ENCODE measurements around the gene SLC48A1. TPM values are rescaled to one million over a fixed set of nuclear protein-coding genes. Genes with fewer than 3 reads are reported as not detected.

Gene SLC48A1
- total RNA-seq, 1 experiment from 2014 or later, result 37.5 TPM

- Histone ChIP-seq H3K27me3 (replicated peaks; ENCODE audit: control insufficient read depth, insufficient read depth, low read length) (no peaks in the 10 kb centered on the region), H3K4me1 (no peaks in the 10 kb centered on the region), H3K9me3 (no peaks in the 10 kb centered on the region), H3K36me3 (ENCODE audit: control insufficient read depth, insufficient read depth, low read length) (peaks cover 5% of the 10 kb centered on the region), H3K4me3 (ENCODE audit: low read depth, low read length) (no peak overlapping the region)
- no peak for DNase-seq
- Mint-ChIP-seq H3K27me3 (ENCODE audit: insufficient read depth, unreplicated experiment) (no peaks in the 10 kb centered on the region), H3K4me1 (ENCODE audit: low read depth, unreplicated experiment) (no peaks in the 10 kb centered on the region), H3K36me3 (ENCODE audit: insufficient read depth, unreplicated experiment) (peaks cover 68% of the 10 kb centered on the region), H3K9me3 (ENCODE audit: unreplicated experiment) (no peaks in the 10 kb centered on the region), H3K27ac (ENCODE audit: unreplicated experiment) (peak overlapping the region; percentile 43), H3K4me3 (ENCODE audit: unreplicated experiment) (no peak overlapping the region)
- intact Hi-C loops (cut with micrococcal nuclease; ENCODE audit: unreplicated experiment), result no loop called here
- POLR2A ChIA-PET, result no interaction called here
- TF ChIP-seq CTCF (IDR thresholded peaks at IDR 0.05; ENCODE audit: insufficient read depth in 1 of 2, low read depth in 1 of 2, low read length in 1 of 2, severe bottlenecking in 1 of 2, unreplicated experiment in 1 of 2), result no peak
- CTCF ChIA-PET, result interaction anchor here (1.0 to 1.4 kb wide), 2 partner anchors 11 to 53 kb away, joined by 3 to 4 read pairs; no protein-coding TSS in a partner anchor
- BruUV-seq (replicated peaks), result no TSS peak
These were observed 13.0 kb downstream of the SLC48A1 start for GRCh38 chr12:47785887-47786661.

GRCh38 chr12:47786662-47787280, 13.7 kb downstream of the SLC48A1 start:
- no peak for DNase-seq
- H3K9me3 ChIP-seq, result no peaks in the 10 kb centered on the region
- no peaks in the 10 kb centered on the region for H3K4me1 ChIP-seq
- ChIA-PET POLR2A (no interaction called here), CTCF (interaction anchor here (0.6 to 1.4 kb wide), 3 partner anchors 9 to 52 kb away, joined by 3 to 4 read pairs (median 4); no protein-coding TSS in a partner anchor)
- H3K36me3 ChIP-seq (ENCODE audit: control insufficient read depth, insufficient read depth, low read length), result peaks cover 5% of the 10 kb centered on the region
- Mint-ChIP-seq H3K27ac (ENCODE audit: unreplicated experiment) (peak overlapping the region; percentile 43), H3K36me3 (ENCODE audit: insufficient read depth, unreplicated experiment) (peaks cover 63% of the 10 kb centered on the region), H3K9me3 (ENCODE audit: unreplicated experiment) (no peaks in the 10 kb centered on the region), H3K4me1 (ENCODE audit: low read depth, unreplicated experiment) (no peaks in the 10 kb centered on the region), H3K4me3 (ENCODE audit: unreplicated experiment) (no peak overlapping the region), H3K27me3 (ENCODE audit: insufficient read depth, unreplicated experiment) (no peaks in the 10 kb centered on the region)
- intact Hi-C loops (cut with micrococcal nuclease; ENCODE audit: unreplicated experiment), result no loop called here
- H3K27me3 ChIP-seq (replicated peaks; ENCODE audit: control insufficient read depth, insufficient read depth, low read length), result no peaks in the 10 kb centered on the region
- TF ChIP-seq CTCF (IDR thresholded peaks at IDR 0.05; ENCODE audit: insufficient read depth in 1 of 2, low read depth in 1 of 2, low read length in 1 of 2, severe bottlenecking in 1 of 2, unreplicated experiment in 1 of 2), result no peak
- H3K4me3 ChIP-seq (ENCODE audit: low read depth, low read length), result no peak overlapping the region
- BruUV-seq (replicated peaks), result no TSS peak

GRCh38 chr12:47787596-47788319, 14.7 kb downstream of the SLC48A1 start:
- Histone ChIP-seq H3K9me3 (no peaks in the 10 kb centered on the region), H3K4me3 (ENCODE audit: low read depth, low read length) (no peak overlapping the region), H3K36me3 (ENCODE audit: control insufficient read depth, insufficient read depth, low read length) (peaks cover 5% of the 10 kb centered on the region), H3K4me1 (no peaks in the 10 kb centered on the region), H3K27me3 (replicated peaks; ENCODE audit: control insufficient read depth, insufficient read depth, low read length) (no peaks in the 10 kb centered on the region)
- H3K4me3 Mint-ChIP-seq (ENCODE audit: unreplicated experiment), result no peak overlapping the region
- H3K9me3 Mint-ChIP-seq (ENCODE audit: unreplicated experiment), result no peaks in the 10 kb centered on the region
- ChIA-PET CTCF (interaction anchor here (0.7 to 2.3 kb wide), 3 partner anchors 10 to 51 kb away, joined by 4 to 19 read pairs (median 4); no protein-coding TSS in a partner anchor), POLR2A (no interaction called here)
- H3K36me3 Mint-ChIP-seq (ENCODE audit: insufficient read depth, unreplicated experiment), result peaks cover 62% of the 10 kb centered on the region
- DNase-seq, result no peak
- no peaks in the 10 kb centered on the region for H3K4me1 Mint-ChIP-seq (ENCODE audit: low read depth, unreplicated experiment)
- no peak for TF ChIP-seq CTCF (IDR thresholded peaks at IDR 0.05; ENCODE audit: insufficient read depth in 1 of 2, low read depth in 1 of 2, low read length in 1 of 2, severe bottlenecking in 1 of 2, unreplicated experiment in 1 of 2)
- intact Hi-C loops (cut with micrococcal nuclease; ENCODE audit: unreplicated experiment), result no loop called here
- H3K27me3 Mint-ChIP-seq (ENCODE audit: insufficient read depth, unreplicated experiment), result no peaks in the 10 kb centered on the region
- H3K27ac Mint-ChIP-seq (ENCODE audit: unreplicated experiment), result no peak overlapping the region
- no TSS peak for BruUV-seq (replicated peaks)

Data from Caco-2 (cell line).